ENCODE results near the gene GABARAP. TPM values are rescaled to one million over a fixed set of nuclear protein-coding genes. Genes with fewer than 3 reads are reported as not detected.

GABARAP gene
- polyA plus RNA-seq, 1 of the 3 experiments (the other 2 are of a cell fraction) = 585 TPM

DNA sequence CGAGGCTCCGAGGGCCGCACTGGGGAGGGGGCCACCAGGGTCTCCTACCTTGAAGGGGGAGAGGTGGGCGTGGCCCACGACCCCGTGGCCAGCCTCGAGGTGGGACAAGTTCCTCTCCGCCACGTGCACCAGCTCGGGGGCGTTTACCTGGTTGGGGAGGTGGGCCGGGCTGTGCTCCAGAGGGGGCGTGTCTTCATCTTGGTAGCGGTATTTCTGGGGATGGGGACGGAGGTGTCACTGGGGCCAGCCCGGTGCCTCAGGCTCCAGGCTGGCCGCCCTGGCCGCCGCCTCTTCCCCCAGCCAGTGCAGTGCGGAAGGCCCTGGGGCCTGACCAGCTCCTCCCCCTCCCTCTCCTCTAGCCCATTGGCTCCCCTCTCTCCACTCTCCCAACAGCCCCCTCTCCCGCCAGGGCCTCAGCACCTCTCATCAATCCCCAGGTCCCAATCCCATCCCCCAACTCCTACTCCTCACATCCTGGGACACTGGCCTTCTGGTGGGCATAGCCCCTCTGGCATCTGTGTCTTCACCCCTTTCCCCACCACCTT lies 34.1 kb downstream of the GABARAP start:
- 73% methylated on average over 13 of the region's 21 CpGs for WGBS (ENCODE audit: low lambda C conversion rate)
- no peaks in the 10 kb centered on the region for H3K27me3 ChIP-seq (ENCODE audit: insufficient read depth)
- peaks cover 46% of the 10 kb centered on the region for H3K79me2 ChIP-seq (ENCODE audit: insufficient read depth)

DNA sequence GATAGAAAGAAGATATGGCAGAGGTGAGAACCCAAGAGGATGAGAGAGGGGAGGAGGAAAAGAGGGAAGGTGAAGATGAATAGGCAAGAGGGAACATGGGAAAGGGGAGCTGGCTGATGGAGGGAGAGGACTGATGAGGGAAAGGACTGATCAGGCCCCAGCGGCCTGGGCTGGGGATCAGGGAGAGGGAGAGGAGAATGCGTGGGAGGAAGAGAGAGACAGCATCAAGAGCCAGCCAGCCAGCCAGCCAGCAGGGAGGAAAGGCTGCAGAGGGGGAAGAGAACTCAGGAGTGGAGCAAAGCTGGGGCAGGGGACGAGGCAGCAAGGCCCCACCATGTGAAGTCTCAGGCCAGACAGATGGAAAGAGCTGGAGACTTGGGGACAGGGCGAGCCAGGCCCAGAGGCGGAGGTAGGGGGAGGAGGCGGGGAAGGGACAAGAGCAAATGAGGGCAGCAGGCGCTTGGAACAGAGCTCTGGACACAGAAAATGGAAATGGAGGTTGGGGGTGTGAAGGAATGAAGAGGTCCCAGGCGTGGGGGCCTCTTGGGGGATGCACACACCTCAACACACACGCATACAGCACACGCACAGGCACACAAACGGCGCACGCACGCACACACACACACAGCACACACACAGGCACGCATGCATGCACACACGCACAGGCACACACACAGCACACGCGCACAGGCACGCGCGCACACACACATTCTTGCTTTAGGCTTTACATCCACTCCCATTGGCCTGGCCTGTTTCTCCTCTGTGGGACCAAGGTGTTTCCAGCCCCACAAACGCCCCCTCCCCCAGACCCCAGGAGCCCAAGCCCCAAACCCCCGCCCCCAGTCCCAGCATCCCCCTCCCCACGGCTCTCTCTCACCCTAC lies 34.9 kb downstream of the GABARAP start:
- no peak for DNase-seq
- peaks cover 34% of the 10 kb centered on the region for H4K20me1 ChIP-seq (ENCODE audit: insufficient read depth)
- WGBS (ENCODE audit: low lambda C conversion rate) = 92% methylated on average over 24 of the region's 24 CpGs
- no peaks in the 10 kb centered on the region for H3K27me3 ChIP-seq (ENCODE audit: insufficient read depth)
- H3F3A ChIP-seq (replicated peaks; ENCODE audit: insufficient read depth) = peaks cover 3% of the 10 kb centered on the region
- no peak overlapping the region for H2AFZ ChIP-seq (ENCODE audit: low read depth)
- ChIA-PET POLR2A (no interaction called here), CTCF (interaction anchor here (0.5 to 1.4 kb wide), 4 partner anchors 13 to 949 kb away, joined by 3 to 4 read pairs (median 4); partner anchors contain the start of genes ACADVL, DLG4 and DVL2)
- H3K4me3 ChIP-seq (ENCODE audit: low read depth in 2 of 2, low read length in 1 of 2) = no peak overlapping the region
- no peak overlapping the region for H3K27ac ChIP-seq (ENCODE audit: low read depth in 2 of 2, low read length in 1 of 2)
- peaks cover 40% of the 10 kb centered on the region for H3K79me2 ChIP-seq (ENCODE audit: insufficient read depth)
- peaks cover 4 to 23% of the 10 kb centered on the region in 2 experiments; a peak in 2 of 4 replicates for H3K4me1 ChIP-seq (ENCODE audit: control insufficient read depth in 1 of 2, insufficient read depth in 2 of 2, low read depth in 1 of 2, low read length in 1 of 2)
- H3K9me3 ChIP-seq = no peaks in the 10 kb centered on the region
- H3K4me2 ChIP-seq = no peak overlapping the region
- H3K9ac ChIP-seq = no peak overlapping the region
- H3K9me2 ChIP-seq = no peaks in the 10 kb centered on the region
- TF ChIP-seq, protein P1, sequence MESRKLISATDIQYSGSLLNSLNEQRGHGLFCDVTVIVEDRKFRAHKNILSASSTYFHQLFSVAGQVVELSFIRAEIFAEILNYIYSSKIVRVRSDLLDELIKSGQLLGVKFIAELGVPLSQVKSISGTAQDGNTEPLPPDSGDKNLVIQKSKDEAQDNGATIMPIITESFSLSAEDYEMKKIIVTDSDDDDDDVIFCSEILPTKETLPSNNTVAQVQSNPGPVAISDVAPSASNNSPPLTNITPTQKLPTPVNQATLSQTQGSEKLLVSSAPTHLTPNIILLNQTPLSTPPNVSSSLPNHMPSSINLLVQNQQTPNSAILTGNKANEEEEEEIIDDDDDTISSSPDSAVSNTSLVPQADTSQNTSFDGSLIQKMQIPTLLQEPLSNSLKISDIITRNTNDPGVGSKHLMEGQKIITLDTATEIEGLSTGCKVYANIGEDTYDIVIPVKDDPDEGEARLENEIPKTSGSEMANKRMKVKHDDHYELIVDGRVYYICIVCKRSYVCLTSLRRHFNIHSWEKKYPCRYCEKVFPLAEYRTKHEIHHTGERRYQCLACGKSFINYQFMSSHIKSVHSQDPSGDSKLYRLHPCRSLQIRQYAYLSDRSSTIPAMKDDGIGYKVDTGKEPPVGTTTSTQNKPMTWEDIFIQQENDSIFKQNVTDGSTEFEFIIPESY (IDR thresholded peaks at IDR 0.05; ENCODE audit: borderline replicate concordance, low read depth) = no peak
- TF ChIP-seq, protein P2, sequence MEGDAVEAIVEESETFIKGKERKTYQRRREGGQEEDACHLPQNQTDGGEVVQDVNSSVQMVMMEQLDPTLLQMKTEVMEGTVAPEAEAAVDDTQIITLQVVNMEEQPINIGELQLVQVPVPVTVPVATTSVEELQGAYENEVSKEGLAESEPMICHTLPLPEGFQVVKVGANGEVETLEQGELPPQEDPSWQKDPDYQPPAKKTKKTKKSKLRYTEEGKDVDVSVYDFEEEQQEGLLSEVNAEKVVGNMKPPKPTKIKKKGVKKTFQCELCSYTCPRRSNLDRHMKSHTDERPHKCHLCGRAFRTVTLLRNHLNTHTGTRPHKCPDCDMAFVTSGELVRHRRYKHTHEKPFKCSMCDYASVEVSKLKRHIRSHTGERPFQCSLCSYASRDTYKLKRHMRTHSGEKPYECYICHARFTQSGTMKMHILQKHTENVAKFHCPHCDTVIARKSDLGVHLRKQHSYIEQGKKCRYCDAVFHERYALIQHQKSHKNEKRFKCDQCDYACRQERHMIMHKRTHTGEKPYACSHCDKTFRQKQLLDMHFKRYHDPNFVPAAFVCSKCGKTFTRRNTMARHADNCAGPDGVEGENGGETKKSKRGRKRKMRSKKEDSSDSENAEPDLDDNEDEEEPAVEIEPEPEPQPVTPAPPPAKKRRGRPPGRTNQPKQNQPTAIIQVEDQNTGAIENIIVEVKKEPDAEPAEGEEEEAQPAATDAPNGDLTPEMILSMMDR (IDR thresholded peaks at IDR 0.05) = no peak
- no peak for TF ChIP-seq RCOR1 (IDR thresholded peaks at IDR 0.05; ENCODE audit: low read length)
- TF ChIP-seq GABPA (IDR thresholded peaks at IDR 0.05; ENCODE audit: low read depth) = no peak
- H3K36me3 ChIP-seq (replicated peaks in 1 of 2; ENCODE audit: control insufficient read depth in 1 of 2, insufficient read depth in 2 of 2, low read length in 1 of 2) = peaks cover 8 to 10% of the 10 kb centered on the region in 2 experiments

More for the DNA sequence above, 34.1 kb downstream of the GABARAP start:
- ChIA-PET POLR2A (no interaction called here), CTCF (interaction anchor here (0.5 to 2.3 kb wide), 4 partner anchors 12 to 949 kb away, joined by 3 to 8 read pairs (median 4); partner anchors contain the start of genes ACADVL and DLG4)
- peaks cover 6% of the 10 kb centered on the region for H3F3A ChIP-seq (replicated peaks; ENCODE audit: insufficient read depth)
- no peaks in the 10 kb centered on the region for H3K9me2 ChIP-seq
- H3K27ac ChIP-seq (ENCODE audit: low read depth in 2 of 2, low read length in 1 of 2) = no peak overlapping the region
- H3K4me1 ChIP-seq (ENCODE audit: control insufficient read depth in 1 of 2, insufficient read depth in 2 of 2, low read depth in 1 of 2, low read length in 1 of 2) = peaks cover 6 to 23% of the 10 kb centered on the region in 2 experiments; a peak in 2 of 4 replicates
- no peak overlapping the region for H3K9ac ChIP-seq
- H3K9me3 ChIP-seq = no peaks in the 10 kb centered on the region
- H4K20me1 ChIP-seq (ENCODE audit: insufficient read depth) = peaks cover 37% of the 10 kb centered on the region
- H3K36me3 ChIP-seq (replicated peaks in 1 of 2; ENCODE audit: control insufficient read depth in 1 of 2, insufficient read depth in 2 of 2, low read length in 1 of 2) = peaks cover under 1 to 5% of the 10 kb centered on the region in 2 experiments
- no peak for DNase-seq
- no peak overlapping the region for H3K4me3 ChIP-seq (ENCODE audit: low read depth in 2 of 2, low read length in 1 of 2)
- TF ChIP-seq POLR2AphosphoS5 (IDR thresholded peaks at IDR 0.05; ENCODE audit: low read depth, low read length) = no peak
- TF ChIP-seq CHD2 (IDR thresholded peaks at IDR 0.05; ENCODE audit: low read length, partially characterized antibody) = no peak
- no peak for TF ChIP-seq RFX5 (IDR thresholded peaks at IDR 0.05; ENCODE audit: low read length)
- TF ChIP-seq, protein P2 (IDR thresholded peaks at IDR 0.05) = no peak
- no peak for TF ChIP-seq NRF1 (IDR thresholded peaks at IDR 0.05; ENCODE audit: low read depth, low read length)
- TF ChIP-seq YY1 (IDR thresholded peaks at IDR 0.05; ENCODE audit: low read depth) = no peak
- no peak overlapping the region for H2AFZ ChIP-seq (ENCODE audit: low read depth)
- no peak overlapping the region for H3K4me2 ChIP-seq
